Fibroblast of the aortic adventitia (primary cell): ENCODE results near the gene GATAD2A. TPM values are rescaled to one million over a fixed set of nuclear protein-coding genes. Genes with fewer than 3 reads are reported as not detected.

Experiments
- DNase-seq: peaks from one replicate; pipeline ENCODE4 v3.0.0-alpha.2; 2010; ENCODE audit warnings: low read depth
- H3K4me3 ChIP-seq: 2 replicates; pipeline ENCODE4 v1.5.1; 2011; ENCODE audit warnings: low read depth, mild to moderate bottlenecking, control low read depth, low read length, moderate library complexity
- CTCF ChIP-seq: IDR thresholded peaks from 2 replicates; pipeline ENCODE4 v1.5.1; 2011; ENCODE audit warnings: mild to moderate bottlenecking, low read length, control low read depth, inconsistent platforms; ENCODE audit not compliant: insufficient read depth
- total RNA-seq: library from RNA; depleted of rRNA; stranded (reverse); fragments of >200 nt; gene quantifications from 2 replicates; pipeline ENCODE4 v1.2.3, GENCODE V29; 2012; ENCODE audit warnings: low replicate concordance

GATAD2A gene
- total RNA-seq, 1 donor, result 46.4 TPM

- no peak for DNase-seq
- H3K4me3 ChIP-seq, result no peak overlapping the region
- TF ChIP-seq CTCF, result no peak
Measured at GRCh38 chr19:19418555-19419260, 13.2 kb downstream of the GATAD2A start.

GRCh38 chr19:19420570-19421298 is 15.3 kb downstream of the GATAD2A start:
- no peak for TF ChIP-seq CTCF
- no peak overlapping the region for H3K4me3 ChIP-seq
- DNase-seq, result no peak

DNA sequence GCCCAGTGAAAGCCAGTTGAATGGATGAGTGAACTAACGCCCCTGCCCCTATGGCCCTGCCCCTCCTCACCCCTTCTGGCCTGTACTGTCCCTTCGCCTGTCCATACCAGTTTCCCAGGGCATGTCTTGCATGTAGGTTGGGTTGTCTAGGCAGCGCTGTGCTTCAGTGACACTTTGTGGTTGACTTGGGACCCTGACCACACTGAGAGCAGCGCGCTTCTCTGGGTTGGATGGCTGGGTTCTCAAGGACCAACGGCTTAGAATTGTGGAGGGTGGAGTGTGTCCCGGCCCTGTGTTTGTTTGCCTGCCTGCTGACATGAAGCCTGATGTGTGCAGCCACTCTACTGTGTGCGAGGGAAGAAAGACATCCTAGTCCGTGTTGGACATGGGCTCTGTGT is 15.8 kb downstream of the GATAD2A start:
- TF ChIP-seq CTCF, result no peak
- H3K4me3 ChIP-seq, result no peak overlapping the region
- no peak for DNase-seq

DNA sequence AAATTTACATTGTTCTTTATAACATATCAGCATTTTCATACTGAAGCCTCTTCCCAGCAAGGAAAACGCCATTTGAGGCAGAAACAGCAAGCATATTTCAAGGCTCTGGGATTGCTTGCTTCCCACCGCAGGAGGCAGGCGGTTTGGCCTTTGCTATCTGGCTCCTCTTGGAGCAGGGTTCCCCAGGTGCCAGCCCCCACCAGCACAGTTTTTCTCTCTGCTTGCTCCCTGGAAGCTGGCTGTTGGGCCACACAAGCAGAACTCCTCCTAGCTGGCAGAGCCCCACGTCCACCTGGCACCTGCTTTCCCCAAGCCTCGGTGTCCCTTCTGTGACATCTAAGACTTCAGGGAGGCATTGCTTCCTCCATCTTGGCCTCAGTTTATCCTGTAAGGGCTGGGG is 16.7 kb downstream of the GATAD2A start:
- H3K4me3 ChIP-seq, result no peak overlapping the region
- DNase-seq, result no peak

GRCh38 chr19:19423322-19423721 is 17.8 kb downstream of the GATAD2A start:
- no peak for DNase-seq
- no peak overlapping the region for H3K4me3 ChIP-seq
- no peak for TF ChIP-seq CTCF

More for the DNA sequence above, 16.7 kb downstream of the GATAD2A start:
- no peak for TF ChIP-seq CTCF

DNA sequence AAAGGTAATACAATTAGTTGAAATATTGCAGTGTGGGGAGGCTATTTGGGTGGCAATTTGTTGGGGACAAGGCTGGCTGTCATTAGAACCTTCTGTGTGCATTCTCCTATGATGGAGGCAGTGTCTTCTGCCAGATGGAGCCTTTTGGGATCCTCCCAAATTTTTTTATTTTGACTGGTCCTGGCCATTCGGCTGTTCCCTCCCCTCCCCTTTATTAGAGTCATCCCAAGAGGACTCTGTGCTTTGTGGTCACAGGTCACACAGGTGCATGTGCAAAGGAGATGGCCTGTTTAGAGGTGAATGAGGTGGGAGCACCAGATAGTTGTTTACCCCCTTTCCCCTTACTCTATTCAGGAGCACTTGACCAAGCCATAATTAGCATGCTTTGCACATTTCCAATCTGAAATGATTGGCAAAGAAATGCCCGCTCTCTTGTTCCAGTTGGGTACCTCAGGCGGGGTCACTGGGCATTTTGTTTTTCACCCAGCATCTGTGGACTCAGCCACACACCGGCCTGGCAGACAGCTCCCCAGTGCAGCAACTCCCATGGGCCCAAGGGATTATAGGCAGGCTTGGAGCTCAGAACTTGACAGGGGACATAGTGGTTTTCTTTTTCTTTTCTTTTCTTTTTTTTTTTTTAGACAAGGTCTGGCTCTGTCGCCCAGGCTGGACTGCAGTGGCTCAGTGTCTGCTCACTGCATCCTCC is 19.8 kb downstream of the GATAD2A start:
- no peak for TF ChIP-seq CTCF
- no peak overlapping the region for H3K4me3 ChIP-seq
- DNase-seq, result no peak
